Fibroblast of lung (primary cell): ENCODE results near the gene MIEF1. TPM values are rescaled to one million over a fixed set of nuclear protein-coding genes. Genes with fewer than 3 reads are reported as not detected.

Source experiments
- DNase-seq, 2 donors: peaks; one replicate each; pipeline versions ENCODE4 v3.0.0 to v3.0.0-alpha.2; 2010; ENCODE audit warnings: low read depth in 2 of 2
- H2AFZ ChIP-seq: 2 replicates; pipeline ENCODE4 v1.5.1; 2012; ENCODE audit warnings: low read length, control low read depth, inconsistent platforms
- H3K27ac ChIP-seq: 2 replicates; pipeline ENCODE4 v1.5.1; 2011; ENCODE audit warnings: low read length, control low read depth; ENCODE audit not compliant: insufficient read depth
- H3K27me3 ChIP-seq: 2 replicates; pipeline ENCODE4 v1.5.1; 2011; ENCODE audit warnings: mild to moderate bottlenecking, low read length; ENCODE audit not compliant: control insufficient read depth, insufficient read depth
- H3K36me3 ChIP-seq: 2 replicates; pipeline ENCODE4 v1.5.1; 2011; ENCODE audit warnings: low read length; ENCODE audit not compliant: control insufficient read depth, insufficient read depth
- H3K4me1 ChIP-seq: 2 replicates; pipeline ENCODE4 v1.5.1; 2011; ENCODE audit warnings: low read length; ENCODE audit not compliant: control insufficient read depth, insufficient read depth; ENCODE audit errors: extremely low read depth
- H3K4me2 ChIP-seq: 2 replicates; pipeline ENCODE4 v1.5.1; 2011; ENCODE audit warnings: low read length, control low read depth; ENCODE audit not compliant: insufficient read depth; ENCODE audit errors: extremely low read depth
- H3K4me3 ChIP-seq, 4 experiments: fragments of 200-600 bp in 1 of 4; sonication (generic) in 1 of 4; replicated peaks in 1 of 4; 2 replicates each; pipeline ENCODE4 v1.5.1; 2011 to 2016; ENCODE audit warnings: low read length in 4 of 4, low read depth in 3 of 4, mild to moderate bottlenecking in 3 of 4, control low read depth in 2 of 4, inconsistent platforms in 1 of 4, mixed read lengths in 1 of 4; ENCODE audit not compliant: insufficient read depth in 1 of 4; ENCODE audit errors: control extremely low read depth in 1 of 4
- H3K79me2 ChIP-seq: 2 replicates; pipeline ENCODE4 v1.5.1; 2012; ENCODE audit warnings: mild to moderate bottlenecking, low read length, inconsistent platforms; ENCODE audit not compliant: control insufficient read depth, insufficient read depth
- H3K9ac ChIP-seq: 2 replicates; pipeline ENCODE4 v1.5.1; 2011; ENCODE audit warnings: mild to moderate bottlenecking, low read length, control low read depth; ENCODE audit not compliant: insufficient read depth
- H3K9me3 ChIP-seq: 2 replicates; pipeline ENCODE4 v1.5.1; 2012; ENCODE audit warnings: low read depth, low read length; ENCODE audit not compliant: control insufficient read depth, insufficient read depth
- H4K20me1 ChIP-seq: 2 replicates; pipeline ENCODE4 v1.5.1; 2011; ENCODE audit warnings: low read length; ENCODE audit not compliant: control insufficient read depth, insufficient read depth; ENCODE audit errors: extremely low read depth
- EZH2 ChIP-seq: IDR thresholded peaks from 2 replicates; pipeline ENCODE4 v1.5.1; 2012; ENCODE audit warnings: low read length, control low read depth, mild to moderate bottlenecking; ENCODE audit errors: missing control alignments
- polyA plus RNA-seq, 2 donors: library from polyadenylated mRNA; depleted of rRNA in 1 of 2; stranded (reverse) in 1 of 2; unstranded in 1 of 2; fragments of >200 nt; gene quantifications; 2 replicates each; pipeline ENCODE4 v1.2.1, GENCODE V29; 2011 to 2012; ENCODE audit warnings: missing spikeins in 1 of 2
- total RNA-seq: library from RNA; depleted of rRNA; stranded (reverse); fragments of >200 nt; gene quantifications from 2 replicates; pipeline ENCODE4 v1.2.1, GENCODE V29; 2014
- TF ChIP-seq, protein P1 (sequence below), 2 donors: IDR thresholded peaks in 1 of 2; conservative IDR thresholded peaks in 1 of 2; 1 replicate in 1 of 2; 2 replicates in 1 of 2; pipeline ENCODE4 v1.5.1; 2011 to 2012; ENCODE audit warnings: low read length in 2 of 2, control low read depth in 1 of 2, inconsistent platforms in 1 of 2, low read depth in 1 of 2, mild to moderate bottlenecking in 1 of 2

The MIEF1 gene
- total and polyA plus RNA-seq, 2 donors (not counting 1 experiment from before 2014, with no cell fraction given): 16.8 to 19.0 TPM

DNA sequence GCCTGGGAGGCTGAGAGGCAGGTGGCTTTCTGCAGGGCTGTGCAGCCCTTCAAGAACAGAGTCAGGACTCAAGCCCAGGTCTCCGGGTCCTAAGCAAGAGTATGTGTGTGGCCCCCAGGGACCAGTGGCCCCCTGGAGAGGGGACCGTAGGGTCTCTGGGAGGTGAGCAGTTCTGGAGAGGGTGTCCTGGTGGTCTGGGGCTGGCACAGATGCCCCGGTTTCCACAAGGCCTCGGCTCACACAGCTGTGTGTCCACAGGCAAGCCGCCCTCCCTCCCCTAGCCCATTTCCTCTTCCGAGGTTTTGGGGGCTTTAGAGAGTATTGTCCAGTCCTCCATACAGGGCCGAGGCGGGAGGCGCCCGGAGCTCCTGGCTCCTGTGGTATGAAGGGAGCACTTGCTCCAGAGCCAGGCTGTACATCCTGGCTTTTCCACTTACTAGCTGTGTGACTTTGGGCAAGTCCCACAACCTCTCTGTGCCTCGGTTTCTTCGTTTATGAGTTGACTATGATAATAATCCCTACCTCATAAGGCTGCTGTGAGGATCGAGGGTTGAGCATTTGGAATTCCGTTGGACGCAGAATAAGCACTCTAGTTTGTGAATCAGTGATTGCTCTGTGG is 33.9 kb downstream of the MIEF1 start:
- no peaks in the 10 kb centered on the region for H4K20me1 ChIP-seq
- H3K9me3 ChIP-seq: no peaks in the 10 kb centered on the region
- no peak for TF ChIP-seq EZH2
- TF ChIP-seq, protein P1, sequence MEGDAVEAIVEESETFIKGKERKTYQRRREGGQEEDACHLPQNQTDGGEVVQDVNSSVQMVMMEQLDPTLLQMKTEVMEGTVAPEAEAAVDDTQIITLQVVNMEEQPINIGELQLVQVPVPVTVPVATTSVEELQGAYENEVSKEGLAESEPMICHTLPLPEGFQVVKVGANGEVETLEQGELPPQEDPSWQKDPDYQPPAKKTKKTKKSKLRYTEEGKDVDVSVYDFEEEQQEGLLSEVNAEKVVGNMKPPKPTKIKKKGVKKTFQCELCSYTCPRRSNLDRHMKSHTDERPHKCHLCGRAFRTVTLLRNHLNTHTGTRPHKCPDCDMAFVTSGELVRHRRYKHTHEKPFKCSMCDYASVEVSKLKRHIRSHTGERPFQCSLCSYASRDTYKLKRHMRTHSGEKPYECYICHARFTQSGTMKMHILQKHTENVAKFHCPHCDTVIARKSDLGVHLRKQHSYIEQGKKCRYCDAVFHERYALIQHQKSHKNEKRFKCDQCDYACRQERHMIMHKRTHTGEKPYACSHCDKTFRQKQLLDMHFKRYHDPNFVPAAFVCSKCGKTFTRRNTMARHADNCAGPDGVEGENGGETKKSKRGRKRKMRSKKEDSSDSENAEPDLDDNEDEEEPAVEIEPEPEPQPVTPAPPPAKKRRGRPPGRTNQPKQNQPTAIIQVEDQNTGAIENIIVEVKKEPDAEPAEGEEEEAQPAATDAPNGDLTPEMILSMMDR (conservative IDR thresholded peaks at IDR 0.05 in 1 of 2, IDR thresholded peaks at IDR 0.05 in 1 of 2; ENCODE audit: low read depth in 1 of 2, low read length in 2 of 2): no peak
- H3K4me2 ChIP-seq: no peak overlapping the region
- DNase-seq: no peak
- peaks cover 1% of the 10 kb centered on the region for H3K36me3 ChIP-seq
- H3K79me2 ChIP-seq: peaks cover 13% of the 10 kb centered on the region
- H3K27me3 ChIP-seq: no peaks in the 10 kb centered on the region
- H3K9ac ChIP-seq: no peak overlapping the region
- peaks cover 6% of the 10 kb centered on the region for H3K4me1 ChIP-seq
- H3K4me3 ChIP-seq: no peak overlapping the region
- H2AFZ ChIP-seq: no peak overlapping the region
- no peak overlapping the region for H3K27ac ChIP-seq

DNA sequence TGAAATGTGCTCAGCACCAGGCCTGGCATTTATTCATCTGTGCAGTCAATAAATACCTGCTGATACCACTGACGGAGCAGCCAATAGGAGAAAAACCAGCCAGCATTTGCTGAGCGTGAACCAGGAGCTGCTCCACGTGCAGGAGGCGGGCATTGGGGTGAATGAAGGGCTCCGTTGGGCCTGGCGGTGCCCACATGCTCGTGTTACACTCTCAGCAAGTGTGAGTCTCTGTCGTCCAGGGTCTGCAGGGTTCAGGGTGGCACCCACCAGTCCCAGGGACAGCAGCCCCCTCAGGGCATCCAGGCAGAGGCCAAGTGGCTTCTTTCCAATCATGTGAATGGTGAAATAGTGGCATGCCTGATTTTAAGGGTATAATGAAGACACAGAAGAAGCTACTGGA is 34.6 kb downstream of the MIEF1 start:
- TF ChIP-seq, protein P1 (conservative IDR thresholded peaks at IDR 0.05 in 1 of 2, IDR thresholded peaks at IDR 0.05 in 1 of 2; ENCODE audit: low read depth in 1 of 2, low read length in 2 of 2): no peak
- no peak for TF ChIP-seq EZH2
- no peak overlapping the region for H3K4me2 ChIP-seq
- H3K27ac ChIP-seq: no peak overlapping the region
- H3K4me3 ChIP-seq: no peak overlapping the region
- DNase-seq: no peak
- H3K4me1 ChIP-seq: no peaks in the 10 kb centered on the region
- no peaks in the 10 kb centered on the region for H3K9me3 ChIP-seq
- peaks cover 6% of the 10 kb centered on the region for H3K79me2 ChIP-seq
- H3K27me3 ChIP-seq: no peaks in the 10 kb centered on the region
- no peak overlapping the region for H3K9ac ChIP-seq
- no peak overlapping the region for H2AFZ ChIP-seq
- no peaks in the 10 kb centered on the region for H4K20me1 ChIP-seq
- no peaks in the 10 kb centered on the region for H3K36me3 ChIP-seq

DNA sequence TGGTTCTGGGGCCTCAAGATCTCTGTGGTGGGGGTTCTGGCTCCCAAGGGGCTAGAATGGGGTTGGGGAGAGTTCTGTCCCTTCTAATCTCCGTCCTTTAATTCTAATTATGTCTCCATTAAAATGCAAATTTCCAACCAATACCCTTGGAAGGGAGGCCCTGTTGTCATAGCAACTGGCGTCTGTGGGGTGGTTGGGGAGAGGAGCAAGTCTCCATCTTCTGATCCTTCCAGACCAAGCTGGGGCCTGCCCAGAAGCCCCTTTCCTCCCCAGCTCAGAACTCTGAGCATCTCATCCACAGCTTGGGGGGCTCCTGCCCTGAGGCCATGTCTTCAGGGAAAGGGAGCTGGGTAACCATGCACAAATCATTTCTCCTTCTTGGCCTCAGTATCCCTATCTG is 35.9 kb downstream of the MIEF1 start:
- Histone ChIP-seq H3K27ac (no peak overlapping the region), H2AFZ (no peak overlapping the region), H4K20me1 (no peaks in the 10 kb centered on the region), H3K9ac (no peak overlapping the region), H3K9me3 (no peaks in the 10 kb centered on the region), H3K4me1 (no peaks in the 10 kb centered on the region), H3K27me3 (no peaks in the 10 kb centered on the region), H3K4me3 (no peak overlapping the region), H3K36me3 (no peaks in the 10 kb centered on the region), H3K4me2 (no peak overlapping the region), H3K79me2 (no peaks in the 10 kb centered on the region)
- TF ChIP-seq, protein P1 (conservative IDR thresholded peaks at IDR 0.05 in 1 of 2, IDR thresholded peaks at IDR 0.05 in 1 of 2; ENCODE audit: low read depth in 1 of 2, low read length in 2 of 2): no peak
- TF ChIP-seq EZH2: no peak
- no peak for DNase-seq
